Liver (tissue), 9 donors: Measurements from ENCODE around the gene SWAP70. TPM values are rescaled to one million over a fixed set of nuclear protein-coding genes. Genes with fewer than 3 reads are reported as not detected.

Experiments used
- DNase-seq: peaks from one replicate; pipeline ENCODE4 v3.0.0-alpha.2; 2017; ENCODE audit warnings: low spot score
- H3K27ac ChIP-seq, 2 donors: one replicate each; pipeline ENCODE4 v1.7.0; 2013; ENCODE audit warnings: inconsistent platforms in 2 of 2, low read length in 2 of 2, control low read depth in 1 of 2, low read depth in 1 of 2, mild to moderate bottlenecking in 1 of 2
- H3K27me3 ChIP-seq, 4 donors: one replicate each; pipeline versions ENCODE4 v1.6.1 to v1.7.0; 2013; ENCODE audit warnings: low read length in 3 of 4, inconsistent platforms in 1 of 4, mild to moderate bottlenecking in 1 of 4, moderate library complexity in 1 of 4; ENCODE audit not compliant: control insufficient read depth in 4 of 4, insufficient read depth in 4 of 4
- H3K36me3 ChIP-seq, 4 donors: one replicate each; pipeline versions ENCODE4 v1.6.1 to v1.7.0; 2013; ENCODE audit warnings: low read length in 3 of 4, mild to moderate bottlenecking in 3 of 4, low read depth in 1 of 4, moderate library complexity in 1 of 4; ENCODE audit not compliant: control insufficient read depth in 4 of 4, insufficient read depth in 3 of 4
- H3K4me1 ChIP-seq, 4 donors: one replicate each; pipeline versions ENCODE4 v1.6.1 to v1.7.0; 2013; ENCODE audit warnings: low read length in 3 of 4, mild to moderate bottlenecking in 3 of 4, moderate library complexity in 1 of 4; ENCODE audit not compliant: control insufficient read depth in 4 of 4, insufficient read depth in 4 of 4
- H3K4me3 ChIP-seq, 3 donors: one replicate each; pipeline versions ENCODE4 v1.6.1 to v1.7.0; 2013; ENCODE audit warnings: low read length in 3 of 3, control low read depth in 1 of 3, low read depth in 1 of 3, mild to moderate bottlenecking in 1 of 3
- H3K9ac ChIP-seq, 2 donors: one replicate each; pipeline ENCODE4 v1.7.0; 2013; ENCODE audit warnings: low read length in 2 of 2, mild to moderate bottlenecking in 2 of 2, moderate library complexity in 2 of 2, control low read depth in 1 of 2, low read depth in 1 of 2
- H3K9me3 ChIP-seq, 4 donors: one replicate each; pipeline versions ENCODE4 v1.6.1 to v1.7.0; 2013; ENCODE audit warnings: low read length in 3 of 4; ENCODE audit not compliant: control insufficient read depth in 4 of 4
- ATF3 ChIP-seq: IDR thresholded peaks from 2 replicates; pipeline ENCODE4 v1.6.1; 2016; ENCODE audit warnings: antibody characterized with exemption
- EGR1 ChIP-seq, 2 donors: IDR thresholded peaks; 2 replicates each; pipeline ENCODE4 v1.6.1; 2016 to 2018; ENCODE audit warnings: antibody characterized with exemption in 2 of 2, low read depth in 2 of 2
- FOXA1 ChIP-seq: IDR thresholded peaks from 2 replicates; pipeline ENCODE4 v1.6.1; 2016; ENCODE audit warnings: antibody characterized with exemption
- FOXA2 ChIP-seq: IDR thresholded peaks from 2 replicates; pipeline ENCODE4 v1.6.1; 2016; ENCODE audit warnings: antibody characterized with exemption
- GABPA ChIP-seq, 2 donors: IDR thresholded peaks in 1 of 2; conservative IDR thresholded peaks in 1 of 2; 2 replicates each; pipeline ENCODE4 v1.6.1; 2016; ENCODE audit warnings: antibody characterized with exemption in 2 of 2, mild to moderate bottlenecking in 1 of 2, moderate library complexity in 1 of 2
- HNF4A ChIP-seq, 2 donors: conservative IDR thresholded peaks; 2 replicates each; pipeline ENCODE4 v1.6.1; 2016; ENCODE audit warnings: antibody characterized with exemption in 2 of 2, mild to moderate bottlenecking in 2 of 2
- HNF4G ChIP-seq: IDR thresholded peaks from 2 replicates; pipeline ENCODE4 v1.6.1; 2016; ENCODE audit warnings: antibody characterized with exemption
- JUND ChIP-seq, 2 donors: IDR thresholded peaks; 2 replicates each; pipeline ENCODE4 v1.6.1; 2016; ENCODE audit warnings: antibody characterized with exemption in 2 of 2
- NR2F2 ChIP-seq: IDR thresholded peaks from 2 replicates; pipeline ENCODE4 v1.6.1; 2016; ENCODE audit warnings: antibody characterized with exemption
- RAD21 ChIP-seq, 2 donors: IDR thresholded peaks; 2 replicates each; pipeline ENCODE4 v1.6.1; 2016; ENCODE audit warnings: antibody characterized with exemption in 2 of 2, mild to moderate bottlenecking in 2 of 2
- RXRA ChIP-seq, 2 donors: IDR thresholded peaks; 2 replicates each; pipeline ENCODE4 v1.6.1; 2017 to 2018; ENCODE audit warnings: antibody characterized with exemption in 2 of 2, mild to moderate bottlenecking in 1 of 2
- SP1 ChIP-seq: IDR thresholded peaks from 2 replicates; pipeline ENCODE4 v1.6.1; 2018; ENCODE audit warnings: antibody characterized with exemption, mild to moderate bottlenecking
- TAF1 ChIP-seq: conservative IDR thresholded peaks from 2 replicates; pipeline ENCODE4 v1.6.1; 2016; ENCODE audit warnings: antibody characterized with exemption, mild to moderate bottlenecking
- YY1 ChIP-seq: IDR thresholded peaks from 2 replicates; pipeline ENCODE4 v1.6.1; 2016; ENCODE audit warnings: antibody characterized with exemption, mild to moderate bottlenecking
- WGBS: extraction: QIAGEN DNeasy Blood & Tissue Kit; methylation state at CpG from one replicate; pipeline ENCODE4 v1.1.7; 2013; 5-methylcytosine and 5-hydroxymethylcytosine counted together
- polyA plus RNA-seq, 2 donors: library from polyadenylated mRNA; stranded (reverse) in 1 of 2; unstranded in 1 of 2; fragments of 200-250 nt in 1 of 2; fragments of >200 nt in 1 of 2; fragmentation: Nextera tagmentation in 1 of 2; extraction: Ambion mirVana in 1 of 2; gene quantifications; one replicate each; pipeline versions ENCODE4 v1.2.1 to v1.2.3, GENCODE V29; 2013 to 2015
- total RNA-seq, 2 donors: library from RNA; depleted of rRNA; stranded (reverse); fragments of >200 nt; gene quantifications; one replicate each; pipeline ENCODE4 v1.2.3, GENCODE V29; 2014
- TF ChIP-seq, protein P1 (sequence below): IDR thresholded peaks from 2 replicates; pipeline ENCODE4 v1.6.1; 2016; ENCODE audit warnings: antibody characterized with exemption
- TF ChIP-seq, protein P2 (sequence below): IDR thresholded peaks from 2 replicates; pipeline ENCODE4 v1.6.1; 2016; ENCODE audit warnings: antibody characterized with exemption, mild to moderate bottlenecking
- TF ChIP-seq, protein P3 (sequence below): fragments of 150-350 bp; IDR thresholded peaks from 2 replicates; pipeline ENCODE4 v1.5.1; 2017; ENCODE audit warnings: improper control_type of control experiment, low read depth, low read length; ENCODE audit not compliant: missing input control
- TF ChIP-seq, protein P4 (sequence below): IDR thresholded peaks from 2 replicates; pipeline ENCODE4 v1.6.1; 2016; ENCODE audit warnings: antibody characterized with exemption
- donor health status: healthy.
- donor health status: healthy.
- donor health status: healthy.
- donor health status: healthy.
- donor health status: healthy.

SWAP70 gene
- total and polyA plus RNA-seq, 4 donors, result 4.0 to 8.4 (median 5.8) TPM

DNA sequence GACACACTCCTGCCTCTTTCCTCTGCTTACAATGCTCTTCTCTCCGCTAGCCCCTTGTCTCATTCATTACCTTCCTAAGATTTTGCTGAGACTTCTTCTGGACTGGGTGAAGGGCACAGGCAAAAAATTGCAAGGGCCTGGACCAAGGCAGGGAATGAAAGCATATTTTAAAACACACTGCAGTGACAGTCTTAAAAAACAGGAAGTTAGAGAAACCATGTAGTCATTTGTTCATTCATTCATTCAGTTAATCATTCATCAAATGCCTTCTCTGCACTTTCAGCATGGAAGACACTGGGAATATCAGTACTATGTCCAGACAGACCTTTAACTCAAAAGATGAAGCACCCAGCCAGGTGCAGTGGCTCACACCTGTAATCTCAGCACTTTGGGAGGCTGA, 44.9 kb upstream of the SWAP70 start:
- 98% methylated on average over 1 of the region's 1 CpG for WGBS
- H3K36me3 ChIP-seq, result no peaks in the 10 kb centered on the region
- no peak overlapping the region for H3K9ac ChIP-seq
- peaks cover 0 to 7% (median 1%) of the 10 kb centered on the region in 4 donors for H3K4me1 ChIP-seq
- H3K4me3 ChIP-seq, result no peak overlapping the region
- TF ChIP-seq, protein P1, sequence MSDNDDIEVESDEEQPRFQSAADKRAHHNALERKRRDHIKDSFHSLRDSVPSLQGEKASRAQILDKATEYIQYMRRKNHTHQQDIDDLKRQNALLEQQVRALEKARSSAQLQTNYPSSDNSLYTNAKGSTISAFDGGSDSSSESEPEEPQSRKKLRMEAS, result no peak
- no peak for TF ChIP-seq YY1
- TF ChIP-seq GABPA (IDR thresholded peaks at IDR 0.05 in 1 of 2, conservative IDR thresholded peaks at IDR 0.05 in 1 of 2), result no peak
- TF ChIP-seq, protein P2, sequence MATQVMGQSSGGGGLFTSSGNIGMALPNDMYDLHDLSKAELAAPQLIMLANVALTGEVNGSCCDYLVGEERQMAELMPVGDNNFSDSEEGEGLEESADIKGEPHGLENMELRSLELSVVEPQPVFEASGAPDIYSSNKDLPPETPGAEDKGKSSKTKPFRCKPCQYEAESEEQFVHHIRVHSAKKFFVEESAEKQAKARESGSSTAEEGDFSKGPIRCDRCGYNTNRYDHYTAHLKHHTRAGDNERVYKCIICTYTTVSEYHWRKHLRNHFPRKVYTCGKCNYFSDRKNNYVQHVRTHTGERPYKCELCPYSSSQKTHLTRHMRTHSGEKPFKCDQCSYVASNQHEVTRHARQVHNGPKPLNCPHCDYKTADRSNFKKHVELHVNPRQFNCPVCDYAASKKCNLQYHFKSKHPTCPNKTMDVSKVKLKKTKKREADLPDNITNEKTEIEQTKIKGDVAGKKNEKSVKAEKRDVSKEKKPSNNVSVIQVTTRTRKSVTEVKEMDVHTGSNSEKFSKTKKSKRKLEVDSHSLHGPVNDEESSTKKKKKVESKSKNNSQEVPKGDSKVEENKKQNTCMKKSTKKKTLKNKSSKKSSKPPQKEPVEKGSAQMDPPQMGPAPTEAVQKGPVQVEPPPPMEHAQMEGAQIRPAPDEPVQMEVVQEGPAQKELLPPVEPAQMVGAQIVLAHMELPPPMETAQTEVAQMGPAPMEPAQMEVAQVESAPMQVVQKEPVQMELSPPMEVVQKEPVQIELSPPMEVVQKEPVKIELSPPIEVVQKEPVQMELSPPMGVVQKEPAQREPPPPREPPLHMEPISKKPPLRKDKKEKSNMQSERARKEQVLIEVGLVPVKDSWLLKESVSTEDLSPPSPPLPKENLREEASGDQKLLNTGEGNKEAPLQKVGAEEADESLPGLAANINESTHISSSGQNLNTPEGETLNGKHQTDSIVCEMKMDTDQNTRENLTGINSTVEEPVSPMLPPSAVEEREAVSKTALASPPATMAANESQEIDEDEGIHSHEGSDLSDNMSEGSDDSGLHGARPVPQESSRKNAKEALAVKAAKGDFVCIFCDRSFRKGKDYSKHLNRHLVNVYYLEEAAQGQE, result no peak
- TF ChIP-seq NR2F2, result no peak
- no peak for TF ChIP-seq EGR1 (IDR thresholded peaks at IDR 0.05; ENCODE audit: low read depth in 2 of 2)
- no peak for TF ChIP-seq HNF4G
- no peak for TF ChIP-seq FOXA2
- TF ChIP-seq, protein P3, sequence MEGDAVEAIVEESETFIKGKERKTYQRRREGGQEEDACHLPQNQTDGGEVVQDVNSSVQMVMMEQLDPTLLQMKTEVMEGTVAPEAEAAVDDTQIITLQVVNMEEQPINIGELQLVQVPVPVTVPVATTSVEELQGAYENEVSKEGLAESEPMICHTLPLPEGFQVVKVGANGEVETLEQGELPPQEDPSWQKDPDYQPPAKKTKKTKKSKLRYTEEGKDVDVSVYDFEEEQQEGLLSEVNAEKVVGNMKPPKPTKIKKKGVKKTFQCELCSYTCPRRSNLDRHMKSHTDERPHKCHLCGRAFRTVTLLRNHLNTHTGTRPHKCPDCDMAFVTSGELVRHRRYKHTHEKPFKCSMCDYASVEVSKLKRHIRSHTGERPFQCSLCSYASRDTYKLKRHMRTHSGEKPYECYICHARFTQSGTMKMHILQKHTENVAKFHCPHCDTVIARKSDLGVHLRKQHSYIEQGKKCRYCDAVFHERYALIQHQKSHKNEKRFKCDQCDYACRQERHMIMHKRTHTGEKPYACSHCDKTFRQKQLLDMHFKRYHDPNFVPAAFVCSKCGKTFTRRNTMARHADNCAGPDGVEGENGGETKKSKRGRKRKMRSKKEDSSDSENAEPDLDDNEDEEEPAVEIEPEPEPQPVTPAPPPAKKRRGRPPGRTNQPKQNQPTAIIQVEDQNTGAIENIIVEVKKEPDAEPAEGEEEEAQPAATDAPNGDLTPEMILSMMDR, result no peak
- no peak for TF ChIP-seq RXRA (IDR thresholded peaks at IDR 0.05)
- TF ChIP-seq FOXA1, result no peak
- TF ChIP-seq, protein P4, sequence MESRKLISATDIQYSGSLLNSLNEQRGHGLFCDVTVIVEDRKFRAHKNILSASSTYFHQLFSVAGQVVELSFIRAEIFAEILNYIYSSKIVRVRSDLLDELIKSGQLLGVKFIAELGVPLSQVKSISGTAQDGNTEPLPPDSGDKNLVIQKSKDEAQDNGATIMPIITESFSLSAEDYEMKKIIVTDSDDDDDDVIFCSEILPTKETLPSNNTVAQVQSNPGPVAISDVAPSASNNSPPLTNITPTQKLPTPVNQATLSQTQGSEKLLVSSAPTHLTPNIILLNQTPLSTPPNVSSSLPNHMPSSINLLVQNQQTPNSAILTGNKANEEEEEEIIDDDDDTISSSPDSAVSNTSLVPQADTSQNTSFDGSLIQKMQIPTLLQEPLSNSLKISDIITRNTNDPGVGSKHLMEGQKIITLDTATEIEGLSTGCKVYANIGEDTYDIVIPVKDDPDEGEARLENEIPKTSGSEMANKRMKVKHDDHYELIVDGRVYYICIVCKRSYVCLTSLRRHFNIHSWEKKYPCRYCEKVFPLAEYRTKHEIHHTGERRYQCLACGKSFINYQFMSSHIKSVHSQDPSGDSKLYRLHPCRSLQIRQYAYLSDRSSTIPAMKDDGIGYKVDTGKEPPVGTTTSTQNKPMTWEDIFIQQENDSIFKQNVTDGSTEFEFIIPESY, result no peak
- no peak for TF ChIP-seq ATF3
- no peak for TF ChIP-seq RAD21 (IDR thresholded peaks at IDR 0.05)
- TF ChIP-seq JUND (IDR thresholded peaks at IDR 0.05), result no peak
- no peak for TF ChIP-seq SP1
- TF ChIP-seq TAF1, result no peak
- no peak for TF ChIP-seq HNF4A (conservative IDR thresholded peaks at IDR 0.05)
- H3K27ac ChIP-seq, result no peak overlapping the region
- no peaks in the 10 kb centered on the region for H3K27me3 ChIP-seq
- no peak for DNase-seq
- H3K9me3 ChIP-seq, result no peaks in the 10 kb centered on the region
